ENCODE results near the gene WSCD1. TPM values are rescaled to one million over a fixed set of nuclear protein-coding genes. Genes with fewer than 3 reads are reported as not detected.

Gene WSCD1
- total RNA-seq, 2 experiments from 2014 or later: not detected

DNA sequence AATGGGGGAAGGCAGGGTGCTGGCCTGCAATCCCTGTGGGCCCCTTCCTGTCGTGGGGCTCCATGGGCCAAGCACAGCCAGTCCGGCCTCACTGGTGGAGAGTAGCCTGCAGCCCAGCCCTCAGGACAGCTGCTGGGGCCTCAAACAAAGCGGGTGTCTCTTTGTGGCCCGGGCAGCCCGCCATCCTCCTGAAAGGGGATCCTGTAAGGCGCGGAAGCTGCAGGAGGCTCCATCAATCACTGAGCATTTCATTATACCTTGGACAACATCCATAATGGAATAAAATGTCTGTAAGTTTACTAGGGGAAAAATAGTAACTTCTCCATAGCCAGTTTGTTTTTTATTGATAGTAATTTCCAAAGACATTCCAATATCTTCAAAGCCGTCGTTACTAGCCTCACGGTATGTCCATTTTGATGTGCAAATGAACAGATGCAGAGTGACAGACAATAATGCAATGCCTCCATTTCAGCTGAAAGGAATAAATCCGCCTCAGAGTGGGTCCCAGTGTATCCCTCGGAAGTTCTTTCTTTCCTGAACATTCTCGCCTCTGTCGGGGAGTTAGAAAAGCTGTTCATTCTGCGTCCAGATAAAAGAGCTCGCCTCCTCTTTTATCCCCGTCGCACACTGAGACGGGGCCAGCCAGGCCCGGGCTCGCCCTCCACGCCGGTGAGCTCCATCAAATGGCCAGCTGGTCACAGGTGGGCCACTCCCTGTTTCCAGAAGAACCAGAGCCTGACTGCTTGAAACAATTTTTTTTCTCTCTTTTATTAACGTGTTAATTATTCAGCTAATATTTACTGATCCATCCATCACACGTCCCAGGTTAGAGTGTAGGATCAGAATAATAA, 14.4 kb downstream of the WSCD1 start:
- TF ChIP-seq, protein P1, sequence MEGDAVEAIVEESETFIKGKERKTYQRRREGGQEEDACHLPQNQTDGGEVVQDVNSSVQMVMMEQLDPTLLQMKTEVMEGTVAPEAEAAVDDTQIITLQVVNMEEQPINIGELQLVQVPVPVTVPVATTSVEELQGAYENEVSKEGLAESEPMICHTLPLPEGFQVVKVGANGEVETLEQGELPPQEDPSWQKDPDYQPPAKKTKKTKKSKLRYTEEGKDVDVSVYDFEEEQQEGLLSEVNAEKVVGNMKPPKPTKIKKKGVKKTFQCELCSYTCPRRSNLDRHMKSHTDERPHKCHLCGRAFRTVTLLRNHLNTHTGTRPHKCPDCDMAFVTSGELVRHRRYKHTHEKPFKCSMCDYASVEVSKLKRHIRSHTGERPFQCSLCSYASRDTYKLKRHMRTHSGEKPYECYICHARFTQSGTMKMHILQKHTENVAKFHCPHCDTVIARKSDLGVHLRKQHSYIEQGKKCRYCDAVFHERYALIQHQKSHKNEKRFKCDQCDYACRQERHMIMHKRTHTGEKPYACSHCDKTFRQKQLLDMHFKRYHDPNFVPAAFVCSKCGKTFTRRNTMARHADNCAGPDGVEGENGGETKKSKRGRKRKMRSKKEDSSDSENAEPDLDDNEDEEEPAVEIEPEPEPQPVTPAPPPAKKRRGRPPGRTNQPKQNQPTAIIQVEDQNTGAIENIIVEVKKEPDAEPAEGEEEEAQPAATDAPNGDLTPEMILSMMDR (conservative IDR thresholded peaks at IDR 0.05; ENCODE audit: low read length): no peak

DNA sequence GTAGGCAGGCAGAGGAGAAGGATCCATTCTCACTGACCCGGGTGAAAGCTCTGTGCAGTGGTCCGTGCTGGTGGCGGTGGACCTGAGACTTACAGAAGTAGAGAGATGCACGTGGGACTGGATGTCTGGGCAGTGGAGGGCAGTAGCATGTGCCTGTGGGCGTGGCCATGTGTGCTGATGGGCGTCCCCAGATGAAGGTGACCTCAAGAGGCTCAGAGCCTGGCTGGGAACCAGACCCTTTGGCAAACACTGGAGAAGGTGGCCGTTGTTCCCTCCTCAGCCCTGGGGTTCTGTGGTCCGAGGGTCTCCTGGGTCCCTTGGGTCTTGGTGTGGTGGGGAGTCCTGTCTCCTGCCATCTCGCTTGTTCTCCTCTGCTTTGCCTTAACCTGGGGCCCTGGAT, 15.6 kb downstream of the WSCD1 start:
- Histone ChIP-seq H3K4me2 (ENCODE audit: low read length) (no peak overlapping the region), H3K27ac (ENCODE audit: low read depth, low read length, poor library complexity, severe bottlenecking) (no peak overlapping the region), H3K4me3 (ENCODE audit: low read depth, low read length, poor library complexity, severe bottlenecking) (no peak overlapping the region), H3K79me2 (ENCODE audit: insufficient read depth, low read depth, low read length) (no peaks in the 10 kb centered on the region), H3K9me3 (ENCODE audit: low read length) (no peaks in the 10 kb centered on the region), H3K4me1 (ENCODE audit: insufficient read depth, low read length, poor library complexity, severe bottlenecking) (no peaks in the 10 kb centered on the region), H4K20me1 (ENCODE audit: insufficient read depth, low read length) (no peaks in the 10 kb centered on the region), H2AFZ (ENCODE audit: low read length) (no peak overlapping the region), H3K36me3 (ENCODE audit: insufficient read depth, low read length) (no peaks in the 10 kb centered on the region), H3K9me2 (ENCODE audit: insufficient read depth, low read length) (no peaks in the 10 kb centered on the region)
- BruUV-seq (replicated peaks): no TSS peak
- no peak for DNase-seq (ENCODE audit: low spot score)
- ChIA-PET CTCF (ENCODE audit: unreplicated experiment) (no interaction called here), POLR2A (no interaction called here)
- intact Hi-C loops (cut with micrococcal nuclease; ENCODE audit: unreplicated experiment): no loop called here
- TF ChIP-seq, protein P1 (conservative IDR thresholded peaks at IDR 0.05; ENCODE audit: low read length): no peak
- no peak for TF ChIP-seq EZH2phosphoT487 (IDR thresholded peaks at IDR 0.05; ENCODE audit: borderline replicate concordance, low read depth, low read length)

More for the DNA sequence above, 14.4 kb downstream of the WSCD1 start:
- no peak overlapping the region for H3K4me2 ChIP-seq (ENCODE audit: low read length)
- no peaks in the 10 kb centered on the region for H3K79me2 ChIP-seq (ENCODE audit: insufficient read depth, low read depth, low read length)
- DNase-seq (ENCODE audit: low spot score): no peak
- intact Hi-C loops (cut with micrococcal nuclease; ENCODE audit: unreplicated experiment): no loop called here
- H3K27ac ChIP-seq (ENCODE audit: low read depth, low read length, poor library complexity, severe bottlenecking): no peak overlapping the region
- ChIA-PET CTCF (ENCODE audit: unreplicated experiment) (no interaction called here), POLR2A (interaction anchor here (0.7 to 1.0 kb wide), 2 partner anchors 11 to 270 kb away, joined by 3 to 4 read pairs; no protein-coding TSS in a partner anchor)
- H4K20me1 ChIP-seq (ENCODE audit: insufficient read depth, low read length): no peaks in the 10 kb centered on the region
- H2AFZ ChIP-seq (ENCODE audit: low read length): no peak overlapping the region
- BruUV-seq (replicated peaks): no TSS peak
- no peaks in the 10 kb centered on the region for H3K4me1 ChIP-seq (ENCODE audit: insufficient read depth, low read length, poor library complexity, severe bottlenecking)
- H3K36me3 ChIP-seq (ENCODE audit: insufficient read depth, low read length): no peaks in the 10 kb centered on the region
- H3K9me3 ChIP-seq (ENCODE audit: low read length): no peaks in the 10 kb centered on the region
- no peaks in the 10 kb centered on the region for H3K9me2 ChIP-seq (ENCODE audit: insufficient read depth, low read length)
- no peak overlapping the region for H3K4me3 ChIP-seq (ENCODE audit: low read depth, low read length, poor library complexity, severe bottlenecking)

Data from OCI-LY7 (cell line).